ENCODE results near the gene HOXD13.

The HOXD13 gene

DNA sequence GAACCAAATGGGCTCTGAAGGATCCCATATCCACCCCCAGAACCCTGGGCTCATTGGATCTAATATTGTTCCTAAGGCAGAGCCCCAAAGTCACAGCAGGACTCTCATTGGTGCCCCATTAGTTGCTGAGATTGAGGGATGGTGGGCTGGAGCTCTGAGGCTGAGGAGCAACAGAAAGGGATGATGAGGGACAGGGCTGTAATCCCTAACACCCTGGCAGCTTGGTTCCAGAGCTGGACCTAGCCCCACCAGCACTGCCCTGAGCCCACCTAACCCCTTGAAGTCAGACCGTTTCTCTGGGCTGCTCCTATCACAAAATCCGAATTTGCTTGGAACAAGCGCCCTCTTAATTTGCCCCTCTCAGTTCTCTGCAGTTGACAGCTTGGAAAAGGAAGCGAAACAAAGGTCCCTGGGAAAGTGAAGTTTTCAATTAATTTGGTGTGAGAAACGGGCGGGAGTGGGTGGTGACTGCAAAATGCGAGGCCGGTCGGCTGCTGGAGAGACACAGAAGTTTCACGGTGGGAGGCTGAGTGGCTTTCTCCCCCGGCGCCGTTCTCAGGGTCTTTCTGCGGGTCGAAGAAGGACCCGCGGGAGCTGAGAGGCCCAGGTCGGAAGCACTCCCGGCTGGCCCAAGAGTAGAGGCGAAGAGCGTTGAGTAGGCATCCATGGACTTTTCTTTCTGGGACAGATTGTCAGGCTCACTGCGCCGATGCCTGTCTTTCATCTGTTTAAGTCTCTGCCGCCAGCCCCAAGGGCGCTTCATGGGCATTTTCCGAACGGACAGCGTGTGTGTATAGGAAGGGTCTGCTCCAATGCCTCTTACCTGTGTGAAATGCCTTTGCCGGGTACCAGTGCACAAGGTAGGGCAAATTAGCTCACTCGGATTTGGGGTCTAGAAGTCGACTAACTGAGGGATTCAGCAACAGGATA, 927 bp upstream of the HOXD13 start:
- H3K27me3 ChIP-seq (ENCODE audit: control insufficient read depth, low read length): peaks cover 49% of the 10 kb centered on the region
- no peak overlapping the region for H3K4me2 ChIP-seq (ENCODE audit: low read length)

DNA sequence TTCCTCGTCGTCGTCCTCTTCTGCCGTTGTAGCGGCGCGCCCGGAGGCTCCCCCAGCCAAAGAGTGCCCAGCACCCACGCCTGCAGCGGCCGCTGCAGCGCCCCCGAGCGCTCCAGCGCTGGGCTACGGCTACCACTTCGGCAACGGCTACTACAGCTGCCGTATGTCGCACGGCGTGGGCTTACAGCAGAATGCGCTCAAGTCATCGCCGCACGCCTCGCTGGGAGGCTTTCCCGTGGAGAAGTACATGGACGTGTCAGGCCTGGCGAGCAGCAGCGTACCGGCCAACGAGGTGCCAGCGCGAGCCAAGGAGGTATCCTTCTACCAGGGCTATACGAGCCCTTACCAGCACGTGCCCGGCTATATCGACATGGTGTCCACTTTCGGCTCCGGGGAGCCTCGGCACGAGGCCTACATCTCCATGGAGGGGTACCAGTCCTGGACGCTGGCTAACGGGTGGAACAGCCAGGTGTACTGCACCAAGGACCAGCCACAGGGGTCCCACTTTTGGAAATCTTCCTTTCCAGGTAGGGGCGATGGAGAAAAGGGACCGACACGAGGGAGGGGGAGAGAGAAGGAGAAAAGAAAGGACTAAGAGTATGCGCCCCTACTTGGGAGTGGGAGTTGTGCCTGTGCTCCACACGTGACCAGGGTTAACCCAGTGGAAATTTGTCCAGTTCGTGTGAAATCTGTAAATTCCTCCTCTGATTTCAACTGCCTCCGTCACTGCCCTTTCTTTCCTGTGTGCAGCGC, 800 bp downstream of the HOXD13 start:
- no peaks in the 10 kb centered on the region for H3F3A ChIP-seq (ENCODE audit: control insufficient read depth, insufficient read depth)
- H3K4me1 ChIP-seq (ENCODE audit: control insufficient read depth, low read length): peaks cover 11% of the 10 kb centered on the region
- no peaks in the 10 kb centered on the region for H3K9me3 ChIP-seq (ENCODE audit: control insufficient read depth, insufficient read depth, low read length)
- no peaks in the 10 kb centered on the region for H3K9me2 ChIP-seq (replicated peaks; ENCODE audit: control insufficient read depth, low read length)
- H3K36me3 ChIP-seq (ENCODE audit: control insufficient read depth, low read length): no peaks in the 10 kb centered on the region
- no peaks in the 10 kb centered on the region for H3K79me2 ChIP-seq (ENCODE audit: control insufficient read depth, low read length)
- no peaks in the 10 kb centered on the region for H4K20me1 ChIP-seq (ENCODE audit: control insufficient read depth, insufficient read depth, low read depth, low read length)
- peaks cover 55% of the 10 kb centered on the region for H3K27me3 ChIP-seq (ENCODE audit: control insufficient read depth, low read length)
- H3K4me2 ChIP-seq (ENCODE audit: low read length): no peak overlapping the region
- no peak overlapping the region for H3K4me3 ChIP-seq (ENCODE audit: low read length)
- no peak overlapping the region for H3K27ac ChIP-seq (ENCODE audit: low read depth, low read length)
- TF ChIP-seq EZH2phosphoT487 (IDR thresholded peaks at IDR 0.05; ENCODE audit: borderline replicate concordance, low read length): 0 out of 2 replicates have a peak, but pooled peaks have one; percentile 39
- TF ChIP-seq, protein P1, sequence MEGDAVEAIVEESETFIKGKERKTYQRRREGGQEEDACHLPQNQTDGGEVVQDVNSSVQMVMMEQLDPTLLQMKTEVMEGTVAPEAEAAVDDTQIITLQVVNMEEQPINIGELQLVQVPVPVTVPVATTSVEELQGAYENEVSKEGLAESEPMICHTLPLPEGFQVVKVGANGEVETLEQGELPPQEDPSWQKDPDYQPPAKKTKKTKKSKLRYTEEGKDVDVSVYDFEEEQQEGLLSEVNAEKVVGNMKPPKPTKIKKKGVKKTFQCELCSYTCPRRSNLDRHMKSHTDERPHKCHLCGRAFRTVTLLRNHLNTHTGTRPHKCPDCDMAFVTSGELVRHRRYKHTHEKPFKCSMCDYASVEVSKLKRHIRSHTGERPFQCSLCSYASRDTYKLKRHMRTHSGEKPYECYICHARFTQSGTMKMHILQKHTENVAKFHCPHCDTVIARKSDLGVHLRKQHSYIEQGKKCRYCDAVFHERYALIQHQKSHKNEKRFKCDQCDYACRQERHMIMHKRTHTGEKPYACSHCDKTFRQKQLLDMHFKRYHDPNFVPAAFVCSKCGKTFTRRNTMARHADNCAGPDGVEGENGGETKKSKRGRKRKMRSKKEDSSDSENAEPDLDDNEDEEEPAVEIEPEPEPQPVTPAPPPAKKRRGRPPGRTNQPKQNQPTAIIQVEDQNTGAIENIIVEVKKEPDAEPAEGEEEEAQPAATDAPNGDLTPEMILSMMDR (IDR thresholded peaks at IDR 0.05; ENCODE audit: low read depth, low read length, poor library complexity, severe bottlenecking): no peak

More for the DNA sequence above, 927 bp upstream of the HOXD13 start:
- H3K9me2 ChIP-seq (replicated peaks; ENCODE audit: control insufficient read depth, low read length): no peaks in the 10 kb centered on the region
- H3K4me3 ChIP-seq (ENCODE audit: low read length): no peak overlapping the region
- no peaks in the 10 kb centered on the region for H3K9me3 ChIP-seq (ENCODE audit: control insufficient read depth, insufficient read depth, low read length)
- no peaks in the 10 kb centered on the region for H3K79me2 ChIP-seq (ENCODE audit: control insufficient read depth, low read length)
- H3K4me1 ChIP-seq (ENCODE audit: control insufficient read depth, low read length): peaks cover 2% of the 10 kb centered on the region
- H3F3A ChIP-seq (ENCODE audit: control insufficient read depth, insufficient read depth): no peaks in the 10 kb centered on the region
- H3K27ac ChIP-seq (ENCODE audit: low read depth, low read length): no peak overlapping the region
- no peak for TF ChIP-seq EZH2phosphoT487 (IDR thresholded peaks at IDR 0.05; ENCODE audit: borderline replicate concordance, low read length)
- TF ChIP-seq, protein P1 (IDR thresholded peaks at IDR 0.05; ENCODE audit: low read depth, low read length, poor library complexity, severe bottlenecking): no peak
- H3K36me3 ChIP-seq (ENCODE audit: control insufficient read depth, low read length): no peaks in the 10 kb centered on the region
- H4K20me1 ChIP-seq (ENCODE audit: control insufficient read depth, insufficient read depth, low read depth, low read length): no peaks in the 10 kb centered on the region

DNA sequence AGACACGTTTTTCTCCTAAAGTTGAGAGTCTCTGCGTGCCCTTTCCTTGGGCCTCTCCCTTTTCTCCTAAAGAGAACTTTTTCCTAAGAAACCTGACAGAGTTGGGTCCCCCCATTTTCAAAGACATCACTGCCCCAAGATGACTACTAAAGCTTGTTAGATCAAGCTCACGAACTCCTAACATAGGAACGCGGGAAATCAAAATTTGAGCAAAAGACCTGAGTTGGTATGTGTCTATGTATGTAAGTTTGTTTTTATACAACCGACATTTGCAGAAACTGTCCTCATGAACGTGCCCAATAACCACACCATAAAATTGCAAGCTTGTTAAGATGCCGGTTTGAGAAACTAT, 1.4 kb downstream of the HOXD13 start:
- 0 out of 2 replicates have a peak, but pooled peaks have one; percentile 13 for TF ChIP-seq EZH2phosphoT487 (IDR thresholded peaks at IDR 0.05; ENCODE audit: borderline replicate concordance, low read length)
- TF ChIP-seq, protein P1 (IDR thresholded peaks at IDR 0.05; ENCODE audit: low read depth, low read length, poor library complexity, severe bottlenecking): no peak
- no peaks in the 10 kb centered on the region for H3K36me3 ChIP-seq (ENCODE audit: control insufficient read depth, low read length)
- no peaks in the 10 kb centered on the region for H3K9me2 ChIP-seq (replicated peaks; ENCODE audit: control insufficient read depth, low read length)
- H4K20me1 ChIP-seq (ENCODE audit: control insufficient read depth, insufficient read depth, low read depth, low read length): no peaks in the 10 kb centered on the region
- H3K79me2 ChIP-seq (ENCODE audit: control insufficient read depth, low read length): no peaks in the 10 kb centered on the region
- H3K4me1 ChIP-seq (ENCODE audit: control insufficient read depth, low read length): peaks cover 11% of the 10 kb centered on the region
- H3K9me3 ChIP-seq (ENCODE audit: control insufficient read depth, insufficient read depth, low read length): no peaks in the 10 kb centered on the region
- H3K27ac ChIP-seq (ENCODE audit: low read depth, low read length): no peak overlapping the region
- no peak overlapping the region for H3K4me3 ChIP-seq (ENCODE audit: low read length)
- H3F3A ChIP-seq (ENCODE audit: control insufficient read depth, insufficient read depth): no peaks in the 10 kb centered on the region
- no peak overlapping the region for H3K4me2 ChIP-seq (ENCODE audit: low read length)
- peaks cover 50% of the 10 kb centered on the region for H3K27me3 ChIP-seq (ENCODE audit: control insufficient read depth, low read length)
